ENCODE results near the gene CDK17.

The CDK17 gene

GRCh38 chr12:96240656-96241055, 159.6 kb downstream of the CDK17 start:
- ChIA-PET POLR2A (no interaction called here), CTCF (interaction anchor here (0.7 to 3.6 kb wide), 2 partner anchors 11 to 15 kb away, joined by 3 to 11 read pairs; no protein-coding TSS in a partner anchor)
- DNase-seq (ENCODE audit: extremely low spot score): no peak
- no peak for TF ChIP-seq CTCF (IDR thresholded peaks at IDR 0.05; ENCODE audit: control extremely low read depth, extremely low read depth, low read depth, missing control alignments)

GRCh38 chr12:96239711-96240635, 160.3 kb downstream of the CDK17 start:
- DNase-seq (ENCODE audit: extremely low spot score): no peak
- no peak for TF ChIP-seq CTCF (IDR thresholded peaks at IDR 0.05; ENCODE audit: control extremely low read depth, extremely low read depth, low read depth, missing control alignments)
- ChIA-PET CTCF (interaction anchor here (0.7 to 3.6 kb wide), 5 partner anchors 7 to 16 kb away, joined by 3 to 11 read pairs (median 4); no protein-coding TSS in a partner anchor), POLR2A (no interaction called here)

- ChIA-PET POLR2A (no interaction called here), CTCF (interaction anchor here (1.5 to 3.6 kb wide), 3 partner anchors 9 to 15 kb away, joined by 4 to 11 read pairs (median 5); no protein-coding TSS in a partner anchor)
- DNase-seq (ENCODE audit: extremely low spot score): no peak
- no peak for TF ChIP-seq CTCF (IDR thresholded peaks at IDR 0.05; ENCODE audit: control extremely low read depth, extremely low read depth, low read depth, missing control alignments)
Observed at GRCh38 chr12:96238336-96239047, 161.7 kb downstream of the CDK17 start.

GRCh38 chr12:96237465-96238077, 162.7 kb downstream of the CDK17 start:
- POLR2A ChIA-PET: no interaction called here
- DNase-seq (ENCODE audit: extremely low spot score): no peak
- no peak for TF ChIP-seq CTCF (IDR thresholded peaks at IDR 0.05; ENCODE audit: control extremely low read depth, extremely low read depth, low read depth, missing control alignments)
- CTCF ChIA-PET: interaction anchor here (1.1 to 3.6 kb wide), 2 partner anchors 14 to 22 kb away, joined by 4 to 11 read pairs; no protein-coding TSS in a partner anchor

- CTCF ChIA-PET: interaction anchor here (1.1 kb wide), 1 partner anchor 22 kb away, joined by 4 read pairs; no protein-coding TSS in a partner anchor
- POLR2A ChIA-PET: no interaction called here
- TF ChIP-seq CTCF (IDR thresholded peaks at IDR 0.05; ENCODE audit: control extremely low read depth, extremely low read depth, low read depth, missing control alignments): no peak
- DNase-seq (ENCODE audit: extremely low spot score): no peak
Observed at GRCh38 chr12:96237035-96237434, 163.2 kb downstream of the CDK17 start.

GRCh38 chr12:96236221-96236822, 163.9 kb downstream of the CDK17 start:
- no peak for DNase-seq (ENCODE audit: extremely low spot score)
- ChIA-PET POLR2A (no interaction called here), CTCF (no interaction called here)
- TF ChIP-seq CTCF (IDR thresholded peaks at IDR 0.05; ENCODE audit: control extremely low read depth, extremely low read depth, low read depth, missing control alignments): no peak
